Measurements from ENCODE around the gene ACBD6.

ACBD6 gene

GRCh38 chr1:180515364-180515763 lies 13.0 kb upstream of the ACBD6 start:
- no peak for DNase-seq
- TF ChIP-seq GATA1 (IDR thresholded peaks at IDR 0.05; ENCODE audit: low read depth, low read length) (no peak), POLR2A (IDR thresholded peaks at IDR 0.05; ENCODE audit: low read length) (no peak)

- TF ChIP-seq POLR2A (IDR thresholded peaks at IDR 0.05; ENCODE audit: low read length) (no peak), GATA1 (IDR thresholded peaks at IDR 0.05; ENCODE audit: low read depth, low read length) (no peak)
- no peak for DNase-seq
Observed at GRCh38 chr1:180513531-180513930, 11.2 kb upstream of the ACBD6 start.

- DNase-seq = no peak
- TF ChIP-seq GATA1 (IDR thresholded peaks at IDR 0.05; ENCODE audit: low read depth, low read length) (no peak), POLR2A (IDR thresholded peaks at IDR 0.05; ENCODE audit: low read length) (no peak)
Observed at GRCh38 chr1:180510882-180511281, 8.5 kb upstream of the ACBD6 start.

GRCh38 chr1:180508725-180509097 lies 6.3 kb upstream of the ACBD6 start:
- no peak for DNase-seq
- no peak for TF ChIP-seq GATA1 (IDR thresholded peaks at IDR 0.05; ENCODE audit: low read depth, low read length)
- TF ChIP-seq POLR2A (IDR thresholded peaks at IDR 0.05; ENCODE audit: low read length) = no peak

- peak; percentile 42 to 64 for DNase-seq
- TF ChIP-seq POLR2A (IDR thresholded peaks at IDR 0.05; ENCODE audit: low read length) (no peak), GATA1 (IDR thresholded peaks at IDR 0.05; ENCODE audit: low read depth, low read length) (no peak)
Observed at GRCh38 chr1:180507795-180508724, 5.7 kb upstream of the ACBD6 start.

- TF ChIP-seq POLR2A (IDR thresholded peaks at IDR 0.05; ENCODE audit: low read length) = no peak
- no peak for TF ChIP-seq GATA1 (IDR thresholded peaks at IDR 0.05; ENCODE audit: low read depth, low read length)
Observed at GRCh38 chr1:180505732-180506335, 3.5 kb upstream of the ACBD6 start.

GRCh38 chr1:180504186-180504585 lies 1.8 kb upstream of the ACBD6 start:
- TF ChIP-seq GATA1 (IDR thresholded peaks at IDR 0.05; ENCODE audit: low read depth, low read length) = no peak
- TF ChIP-seq POLR2A (IDR thresholded peaks at IDR 0.05; ENCODE audit: low read length) = no peak
- no peak for DNase-seq

More at GRCh38 chr1:180505732-180506335, 3.5 kb upstream of the ACBD6 start:
- DNase-seq = no peak

GRCh38 chr1:180503280-180503862 lies 994 bp upstream of the ACBD6 start:
- no peak for TF ChIP-seq POLR2A (IDR thresholded peaks at IDR 0.05; ENCODE audit: low read length)
- TF ChIP-seq GATA1 (IDR thresholded peaks at IDR 0.05; ENCODE audit: low read depth, low read length) = no peak
- peak; percentile 55 to 57 for DNase-seq

- TF ChIP-seq GATA1 (IDR thresholded peaks at IDR 0.05; ENCODE audit: low read depth, low read length) = no peak
- TF ChIP-seq POLR2A (IDR thresholded peaks at IDR 0.05; ENCODE audit: low read length) = no peak
- DNase-seq = no peak
Observed at GRCh38 chr1:180501865-180502360, 464 bp downstream of the ACBD6 start.

- TF ChIP-seq GATA1 (IDR thresholded peaks at IDR 0.05; ENCODE audit: low read depth, low read length) (no peak), POLR2A (IDR thresholded peaks at IDR 0.05; ENCODE audit: low read length) (no peak)
- no peak for DNase-seq
Observed at GRCh38 chr1:180500689-180501088, 1.7 kb downstream of the ACBD6 start.

- TF ChIP-seq POLR2A (IDR thresholded peaks at IDR 0.05; ENCODE audit: low read length) (no peak), GATA1 (IDR thresholded peaks at IDR 0.05; ENCODE audit: low read depth, low read length) (no peak)
- DNase-seq = no peak
Observed at GRCh38 chr1:180498594-180498993, 3.8 kb downstream of the ACBD6 start.

GRCh38 chr1:180497826-180498225 lies 4.6 kb downstream of the ACBD6 start:
- DNase-seq = no peak
- TF ChIP-seq POLR2A (IDR thresholded peaks at IDR 0.05; ENCODE audit: low read length) (no peak), GATA1 (IDR thresholded peaks at IDR 0.05; ENCODE audit: low read depth, low read length) (no peak)

- DNase-seq = no peak
- TF ChIP-seq GATA1 (IDR thresholded peaks at IDR 0.05; ENCODE audit: low read depth, low read length) (no peak), POLR2A (IDR thresholded peaks at IDR 0.05; ENCODE audit: low read length) (no peak)
Observed at GRCh38 chr1:180494370-180494769, 8.0 kb downstream of the ACBD6 start.

GRCh38 chr1:180489976-180490375 lies 12.4 kb downstream of the ACBD6 start:
- TF ChIP-seq GATA1 (IDR thresholded peaks at IDR 0.05; ENCODE audit: low read depth, low read length) = no peak
- TF ChIP-seq POLR2A (IDR thresholded peaks at IDR 0.05; ENCODE audit: low read length) = no peak
- no peak for DNase-seq

Data from erythroblast (primary cell).